Measurements from ENCODE around the gene NKAIN1.

DNA sequence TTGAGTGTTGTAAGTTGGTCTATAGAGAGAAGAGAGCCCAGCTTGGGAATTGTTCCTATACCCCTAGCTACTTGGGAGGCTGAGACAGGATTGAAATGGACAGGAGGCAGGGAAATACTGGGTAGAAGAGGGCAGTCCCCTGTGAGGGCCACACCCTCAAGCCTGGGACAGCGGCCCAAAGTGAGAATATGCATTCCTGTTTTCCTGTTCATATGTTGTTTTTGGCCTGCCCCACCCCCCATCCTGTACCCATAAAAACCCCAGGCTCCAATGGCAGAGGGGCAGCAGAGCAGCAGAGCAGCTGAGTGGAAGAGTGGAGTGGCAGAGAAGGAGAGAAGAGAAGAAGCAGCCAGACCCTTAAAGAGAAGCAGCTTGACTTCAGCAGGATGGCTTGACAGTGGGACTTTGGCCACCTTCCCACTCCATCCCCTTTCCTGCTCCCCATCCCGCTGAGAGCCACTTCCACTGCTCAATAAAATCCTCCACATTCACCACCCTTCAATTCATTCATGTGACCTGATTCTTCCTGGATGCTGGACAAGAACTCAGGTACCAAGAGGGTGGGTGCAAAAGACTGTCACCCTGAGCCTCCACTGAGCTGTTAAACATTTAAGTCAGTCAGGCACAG is 103.6 kb downstream of the NKAIN1 start:
- no peak for TF ChIP-seq EP300 (conservative IDR thresholded peaks at IDR 0.05; ENCODE audit: poor library complexity, severe bottlenecking)
- no peak for TF ChIP-seq MXI1 (conservative IDR thresholded peaks at IDR 0.05; ENCODE audit: poor library complexity, severe bottlenecking)

Data from neural cell (in vitro differentiated cells).